GM12892 (cell line): ENCODE data around the gene HK3.

Experiments
- POLR2AphosphoS5 ChIP-seq: IDR thresholded peaks from 2 replicates; pipeline ENCODE4 v1.6.1; 2011; ENCODE audit warnings: low read depth, low read length, control low read depth
- TAF1 ChIP-seq: IDR thresholded peaks from 2 replicates; pipeline ENCODE4 v1.6.1; 2011; ENCODE audit warnings: low read depth, mild to moderate bottlenecking, control low read depth, low read length, borderline replicate concordance

DNA sequence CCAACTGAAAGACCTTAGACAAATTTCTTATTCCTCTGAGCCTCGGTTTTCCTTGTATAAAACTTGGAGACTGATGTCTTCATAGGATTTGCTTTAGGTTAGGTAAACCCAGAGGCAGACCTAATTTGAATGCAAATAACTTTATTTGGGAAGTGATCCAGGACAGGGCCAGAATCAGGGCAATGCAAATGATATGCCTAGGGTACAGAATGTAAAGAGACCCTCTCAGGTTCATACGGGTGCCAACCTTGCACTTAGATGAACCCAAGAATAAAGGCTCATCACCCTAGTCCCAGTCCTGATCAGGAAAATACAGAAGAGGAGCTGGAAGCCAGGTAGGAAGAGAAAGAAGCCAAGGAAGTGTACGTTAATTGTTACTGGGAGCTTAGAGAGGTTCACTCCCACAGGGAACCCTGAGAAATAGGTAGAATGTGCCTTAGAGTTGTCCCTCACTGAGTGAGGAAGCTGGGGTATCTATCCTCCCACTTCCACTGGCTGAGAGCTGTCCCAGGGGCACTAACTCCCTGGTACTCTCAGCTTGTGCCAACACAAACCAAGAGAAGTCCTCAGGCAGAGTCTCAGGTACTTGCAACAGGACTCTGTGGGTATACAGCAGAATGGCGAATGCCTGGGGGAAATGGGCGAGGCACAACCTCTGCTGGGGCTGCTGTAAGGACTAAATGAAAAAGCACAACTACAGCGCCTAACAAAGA is 3.1 kb upstream of the HK3 start:
- TF ChIP-seq POLR2AphosphoS5, result peak; percentile 34; the same call in 1 of the 2 replicates
- TF ChIP-seq TAF1, result no peak
